Stimulated activated naive B cell treated with anti-CD40 and anti-IgM and Interleukin-4, amounts not matched to agents 10 μg/mL and 1 μg/mL and 100 μg/mL, for 72 hours (primary cell): ENCODE data around the gene SPPL2C.
"Not testable (repeated sequence)": the region's sequence is repeated elsewhere in the genome, so short reads cannot be mapped to it uniquely, and the experiment has no call there.

Experiments
- ATAC-seq, 2 donors: fragments of 150-1000 bp; cut with Tn5 transposase; replicated peaks; 2 replicates each; pipeline ENCODE4 v1.10.0; 2021; ENCODE audit warnings: moderate library complexity in 1 of 2
- DNase-seq: peaks from one replicate; pipeline ENCODE4 v3.0.0; 2021
- H3K27ac Mint-ChIP-seq: one replicate; pipeline ENCODE4 v1.8.0; 2022; ENCODE audit warnings: mild to moderate bottlenecking, mixed read lengths
- H3K27me3 Mint-ChIP-seq, 2 donors: one replicate each; pipeline ENCODE4 v1.8.0; 2022; ENCODE audit warnings: mixed read lengths in 2 of 2
- H3K36me3 Mint-ChIP-seq, 2 donors: one replicate each; pipeline ENCODE4 v1.8.0; 2022; ENCODE audit warnings: mixed read lengths in 2 of 2, mild to moderate bottlenecking in 1 of 2
- H3K4me1 Mint-ChIP-seq, 2 donors: one replicate each; pipeline ENCODE4 v1.8.0; 2022; ENCODE audit warnings: mixed read lengths in 2 of 2, mild to moderate bottlenecking in 1 of 2
- H3K4me3 Mint-ChIP-seq, 2 donors: one replicate each; pipeline ENCODE4 v1.8.0; 2022; ENCODE audit warnings: mild to moderate bottlenecking in 2 of 2, mixed read lengths in 2 of 2, moderate library complexity in 1 of 2
- H3K9me3 Mint-ChIP-seq, 2 donors: one replicate each; pipeline ENCODE4 v1.8.0; 2022; ENCODE audit warnings: mixed read lengths in 2 of 2, mild to moderate bottlenecking in 1 of 2

The SPPL2C gene

GRCh38 chr17:45849536-45849990 lies 4.9 kb downstream of the SPPL2C start:
- Mint-ChIP-seq H3K4me1 (peaks cover 2 to 4% of the 10 kb centered on the region in 2 donors), H3K9me3 (no peaks in the 10 kb centered on the region), H3K27ac (no peak overlapping the region), H3K36me3 (peaks cover 0 to 5% of the 10 kb centered on the region in 2 donors), H3K27me3 (peaks cover 39 to 50% of the 10 kb centered on the region in 2 donors), H3K4me3 (no peak overlapping the region)
- DNase-seq (no peak), ATAC-seq (no peak)

- no peak for DNase-seq
- Mint-ChIP-seq H3K36me3 (peaks cover 0 to 5% of the 10 kb centered on the region in 2 donors), H3K27me3 (peaks cover 43 to 51% of the 10 kb centered on the region in 2 donors), H3K27ac (no peak overlapping the region), H3K9me3 (peaks cover 0 to 1% of the 10 kb centered on the region in 2 donors), H3K4me3 (no peak overlapping the region), H3K4me1 (peaks cover 2 to 4% of the 10 kb centered on the region in 2 donors)
- ATAC-seq: no peak
Observed at GRCh38 chr17:45850011-45850410, 5.3 kb downstream of the SPPL2C start.

- no peak overlapping the region for H3K4me3 Mint-ChIP-seq
- H3K27ac Mint-ChIP-seq: no peak overlapping the region
- peaks cover 0 to 5% of the 10 kb centered on the region in 2 donors for H3K36me3 Mint-ChIP-seq
- peaks cover 2 to 4% of the 10 kb centered on the region in 2 donors for H3K4me1 Mint-ChIP-seq
- peaks cover 0 to 3% of the 10 kb centered on the region in 2 donors for H3K9me3 Mint-ChIP-seq
- H3K27me3 Mint-ChIP-seq: peaks cover 47 to 55% of the 10 kb centered on the region in 2 donors
- ATAC-seq: no peak
- no peak for DNase-seq
Observed at GRCh38 chr17:45850468-45850867, 5.8 kb downstream of the SPPL2C start.

- Mint-ChIP-seq H3K27me3 (peaks cover 47 to 56% of the 10 kb centered on the region in 2 donors), H3K36me3 (peaks cover 0 to 5% of the 10 kb centered on the region in 2 donors), H3K27ac (no peak overlapping the region), H3K4me1 (peaks cover 2 to 4% of the 10 kb centered on the region in 2 donors), H3K9me3 (peaks cover 0 to 3% of the 10 kb centered on the region in 2 donors), H3K4me3 (no peak overlapping the region)
- DNase-seq (no peak), ATAC-seq (no peak)
Observed at GRCh38 chr17:45851022-45851421, 6.3 kb downstream of the SPPL2C start.

GRCh38 chr17:45851464-45851863 lies 6.8 kb downstream of the SPPL2C start:
- DNase-seq (no peak), ATAC-seq (peak in 1 of 2 donors; percentile 10)
- peaks cover 49 to 53% of the 10 kb centered on the region in 2 donors for H3K27me3 Mint-ChIP-seq
- peaks cover 2 to 4% of the 10 kb centered on the region in 2 donors for H3K4me1 Mint-ChIP-seq
- no peak overlapping the region for H3K4me3 Mint-ChIP-seq
- H3K27ac Mint-ChIP-seq: no peak overlapping the region
- peaks cover 0 to 5% of the 10 kb centered on the region in 2 donors for H3K36me3 Mint-ChIP-seq
- peaks cover 0 to 3% of the 10 kb centered on the region in 2 donors for H3K9me3 Mint-ChIP-seq

- peaks cover 2 to 4% of the 10 kb centered on the region in 2 donors for H3K4me1 Mint-ChIP-seq
- H3K4me3 Mint-ChIP-seq: no peak overlapping the region
- peaks cover 0 to 3% of the 10 kb centered on the region in 2 donors for H3K9me3 Mint-ChIP-seq
- no peak for ATAC-seq
- no peak overlapping the region for H3K27ac Mint-ChIP-seq
- DNase-seq: no peak
- H3K36me3 Mint-ChIP-seq: peaks cover 0 to 5% of the 10 kb centered on the region in 2 donors
- peaks cover 50 to 53% of the 10 kb centered on the region in 2 donors for H3K27me3 Mint-ChIP-seq
Observed at GRCh38 chr17:45851873-45852272, 7.2 kb downstream of the SPPL2C start.

GRCh38 chr17:45852535-45853297 lies 8.0 kb downstream of the SPPL2C start:
- H3K36me3 Mint-ChIP-seq: peaks cover 0 to 5% of the 10 kb centered on the region in 2 donors
- peak; percentile 33 to 57 for ATAC-seq
- H3K9me3 Mint-ChIP-seq: peaks cover 0 to 3% of the 10 kb centered on the region in 2 donors
- H3K27ac Mint-ChIP-seq: no peak overlapping the region
- H3K4me3 Mint-ChIP-seq: no peak overlapping the region
- H3K4me1 Mint-ChIP-seq: peaks cover 2 to 4% of the 10 kb centered on the region in 2 donors
- peaks cover 50 to 60% of the 10 kb centered on the region in 2 donors for H3K27me3 Mint-ChIP-seq
- DNase-seq: peak; percentile 28

GRCh38 chr17:45854209-45854608 lies 9.5 kb downstream of the SPPL2C start:
- no peak overlapping the region for H3K27ac Mint-ChIP-seq
- peaks cover 0 to 3% of the 10 kb centered on the region in 2 donors for H3K9me3 Mint-ChIP-seq
- no peak overlapping the region for H3K4me3 Mint-ChIP-seq
- H3K4me1 Mint-ChIP-seq: peaks cover 2 to 10% of the 10 kb centered on the region in 2 donors
- H3K36me3 Mint-ChIP-seq: peaks cover 0 to 5% of the 10 kb centered on the region in 2 donors
- DNase-seq: no peak
- no peak for ATAC-seq
- peaks cover 53 to 63% of the 10 kb centered on the region in 2 donors for H3K27me3 Mint-ChIP-seq

- H3K9me3 Mint-ChIP-seq: peaks cover 0 to 3% of the 10 kb centered on the region in 2 donors
Observed at GRCh38 chr17:45855691-45856336, 11.1 kb downstream of the SPPL2C start.

GRCh38 chr17:45857977-45858708 lies 13.5 kb downstream of the SPPL2C start:
- ATAC-seq (no peak), DNase-seq (no peak)
- Mint-ChIP-seq H3K36me3 (peaks cover 0 to 5% of the 10 kb centered on the region in 2 donors), H3K27me3 (peaks cover 46 to 60% of the 10 kb centered on the region in 2 donors), H3K4me3 (no peak overlapping the region), H3K4me1 (peaks cover 0 to 6% of the 10 kb centered on the region in 2 donors), H3K27ac (no peak overlapping the region), H3K9me3 (peaks cover 0 to 4% of the 10 kb centered on the region in 2 donors)

More at GRCh38 chr17:45855691-45856336, 11.1 kb downstream of the SPPL2C start:
- ATAC-seq: no peak
- H3K36me3 Mint-ChIP-seq: peaks cover 0 to 5% of the 10 kb centered on the region in 2 donors
- no peak overlapping the region for H3K4me3 Mint-ChIP-seq
- no peak for DNase-seq
- H3K4me1 Mint-ChIP-seq: peaks cover 2 to 10% of the 10 kb centered on the region in 2 donors
- H3K27ac Mint-ChIP-seq: no peak overlapping the region
- H3K27me3 Mint-ChIP-seq: peaks cover 52 to 73% of the 10 kb centered on the region in 2 donors

- Mint-ChIP-seq H3K36me3 (no peaks in the 10 kb centered on the region), H3K4me1 (peaks cover 0 to 6% of the 10 kb centered on the region in 2 donors), H3K9me3 (peaks cover 0 to 2% of the 10 kb centered on the region in 2 donors), H3K27ac (no peak overlapping the region), H3K4me3 (no peak overlapping the region), H3K27me3 (peaks cover 45 to 69% of the 10 kb centered on the region in 2 donors)
- DNase-seq: no peak
- no peak for ATAC-seq
Observed at GRCh38 chr17:45861165-45861564, 16.5 kb downstream of the SPPL2C start.

GRCh38 chr17:45862127-45862526 lies 17.4 kb downstream of the SPPL2C start:
- ATAC-seq, H3K9me3 Mint-ChIP-seq, H3K27ac Mint-ChIP-seq, H3K36me3 Mint-ChIP-seq, DNase-seq, H3K4me3 Mint-ChIP-seq, H3K4me1 Mint-ChIP-seq: not testable (repeated sequence)
- peaks cover 45 to 62% of the 10 kb centered on the region in 2 donors for H3K27me3 Mint-ChIP-seq

GRCh38 chr17:45863857-45864654 lies 19.4 kb downstream of the SPPL2C start:
- Mint-ChIP-seq H3K4me1 (no peaks in the 10 kb centered on the region), H3K27me3 (peaks cover 40 to 51% of the 10 kb centered on the region in 2 donors), H3K4me3 (no peak overlapping the region), H3K9me3 (peaks cover 0 to 2% of the 10 kb centered on the region in 2 donors), H3K27ac (no peak overlapping the region), H3K36me3 (no peaks in the 10 kb centered on the region)
- no peak for ATAC-seq
- DNase-seq: no peak
